Fibroblast of skin of scalp (primary cell): ENCODE measurements around the gene ARMS2.
A peak's percentile ranks its signal among the peaks of the same experiment; 100 is the strongest.

Source experiments
- DNase-seq: peaks from one replicate; pipeline ENCODE4 v3.0.0-alpha.2; 2013

The ARMS2 gene

DNA sequence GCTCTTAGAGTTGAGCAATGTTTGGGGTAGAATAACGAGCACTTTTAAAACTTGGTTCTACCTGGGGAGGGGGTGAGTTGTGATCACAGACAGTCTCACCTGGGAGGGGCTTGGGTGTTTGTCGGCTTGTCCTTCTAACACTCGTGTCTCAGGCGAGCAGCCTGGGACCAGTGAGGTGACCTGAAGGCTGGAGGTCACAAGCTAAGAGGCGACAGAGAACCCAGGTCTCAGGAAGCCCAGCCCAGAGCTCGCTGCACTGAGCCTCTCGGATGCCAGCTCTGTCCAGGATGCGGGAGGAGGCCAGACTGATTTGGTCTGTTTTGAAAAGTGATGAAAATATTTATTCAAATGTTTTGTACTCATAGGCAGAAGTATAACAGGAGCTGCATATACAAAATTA lies 18.7 kb downstream of the ARMS2 start:
- DNase-seq, result no peak

DNA sequence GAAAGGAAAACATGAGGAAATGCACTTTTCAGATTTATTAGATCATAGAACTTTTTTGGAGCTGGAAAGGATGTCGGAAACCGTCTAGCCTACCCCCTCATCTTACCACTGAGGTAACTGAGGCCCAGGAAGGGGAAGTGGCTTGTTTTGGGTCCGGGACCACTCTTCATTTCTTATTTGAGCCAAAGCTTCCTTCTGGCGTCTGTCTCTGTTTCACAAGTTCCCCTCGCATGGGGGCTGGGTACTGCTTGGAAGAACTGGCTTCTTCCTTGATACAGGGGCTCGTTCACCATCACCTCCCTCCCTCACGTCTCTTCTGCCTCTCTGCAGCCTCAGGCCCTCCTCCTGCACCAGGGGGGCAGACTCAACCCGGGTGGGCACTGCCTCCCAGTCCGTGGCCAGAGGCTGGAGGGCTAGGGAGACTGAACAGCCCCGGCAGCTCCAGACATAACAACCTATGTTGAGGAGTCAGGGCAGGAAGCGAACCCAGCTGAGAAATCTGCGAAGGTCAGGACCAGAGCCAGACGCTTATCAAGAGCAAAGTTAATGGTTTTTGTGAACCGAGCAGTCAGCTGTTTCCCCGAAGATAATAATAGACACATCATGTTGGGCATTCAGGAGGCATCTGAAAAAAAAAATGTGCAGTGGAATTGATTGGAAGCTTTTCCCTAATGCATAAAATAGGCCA lies 19.8 kb downstream of the ARMS2 start:
- DNase-seq, result no peak

DNA sequence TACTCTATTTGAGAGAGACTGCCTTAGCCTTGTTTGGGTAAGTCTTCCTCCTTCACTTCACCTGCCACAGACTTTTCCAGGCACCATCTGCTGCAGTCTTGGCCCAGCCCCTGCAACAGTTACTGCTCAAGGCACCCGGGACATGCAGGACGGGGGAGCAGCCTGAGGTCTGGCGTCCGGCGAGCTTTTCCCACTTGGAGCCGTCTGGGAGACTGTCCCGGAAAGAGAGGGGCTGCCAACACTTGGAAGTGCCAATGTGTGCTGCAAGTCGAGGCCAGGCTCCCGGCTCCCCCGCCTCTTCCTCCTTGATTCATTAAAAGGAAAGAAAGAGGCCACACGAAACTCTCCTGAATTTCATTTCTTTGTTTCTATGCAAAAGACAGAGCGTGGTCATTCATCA lies 20.6 kb downstream of the ARMS2 start:
- no peak for DNase-seq

DNA sequence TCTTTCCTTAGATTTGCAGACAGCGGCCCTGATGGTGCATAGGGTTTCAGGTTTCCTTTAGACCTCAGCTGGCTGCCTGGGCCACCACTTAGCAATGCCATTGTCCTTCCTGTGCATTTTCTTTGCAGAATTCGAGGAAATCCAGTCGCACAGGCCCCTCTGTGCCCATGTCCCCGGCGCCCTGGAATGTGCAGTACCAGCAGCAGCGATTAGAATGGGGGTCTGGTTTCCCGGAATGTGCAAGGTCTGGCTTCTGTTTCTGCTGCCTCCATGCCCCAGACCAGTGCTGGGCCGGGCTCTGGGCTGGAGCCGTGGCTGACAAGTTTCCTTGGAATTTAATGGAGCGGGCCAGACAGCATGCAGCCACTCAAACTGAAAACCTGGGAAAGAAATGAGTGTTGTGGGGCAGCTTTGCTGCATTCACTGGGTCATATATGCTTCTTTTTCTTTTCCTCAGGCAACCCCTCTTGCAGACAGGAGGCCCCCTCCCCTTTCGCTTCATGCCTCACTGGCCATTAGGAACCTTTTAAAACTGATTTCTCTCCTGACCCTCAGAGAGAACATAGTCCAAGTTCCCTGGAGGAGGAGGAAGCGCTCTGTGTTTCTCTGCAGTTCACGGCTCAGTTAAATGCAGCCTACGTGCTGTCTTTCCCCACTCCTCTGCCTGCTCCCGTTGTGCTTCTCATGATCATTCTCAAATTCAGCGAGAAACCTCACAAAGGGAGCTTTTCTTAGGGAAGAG lies 21.3 kb downstream of the ARMS2 start:
- DNase-seq, result peak; percentile 44

GRCh38 chr10:122476333-122476695 lies 21.9 kb downstream of the ARMS2 start:
- DNase-seq, result no peak

GRCh38 chr10:122477436-122477835 lies 23.0 kb downstream of the ARMS2 start:
- no peak for DNase-seq

GRCh38 chr10:122478971-122479370 lies 24.5 kb downstream of the ARMS2 start:
- no peak for DNase-seq

DNA sequence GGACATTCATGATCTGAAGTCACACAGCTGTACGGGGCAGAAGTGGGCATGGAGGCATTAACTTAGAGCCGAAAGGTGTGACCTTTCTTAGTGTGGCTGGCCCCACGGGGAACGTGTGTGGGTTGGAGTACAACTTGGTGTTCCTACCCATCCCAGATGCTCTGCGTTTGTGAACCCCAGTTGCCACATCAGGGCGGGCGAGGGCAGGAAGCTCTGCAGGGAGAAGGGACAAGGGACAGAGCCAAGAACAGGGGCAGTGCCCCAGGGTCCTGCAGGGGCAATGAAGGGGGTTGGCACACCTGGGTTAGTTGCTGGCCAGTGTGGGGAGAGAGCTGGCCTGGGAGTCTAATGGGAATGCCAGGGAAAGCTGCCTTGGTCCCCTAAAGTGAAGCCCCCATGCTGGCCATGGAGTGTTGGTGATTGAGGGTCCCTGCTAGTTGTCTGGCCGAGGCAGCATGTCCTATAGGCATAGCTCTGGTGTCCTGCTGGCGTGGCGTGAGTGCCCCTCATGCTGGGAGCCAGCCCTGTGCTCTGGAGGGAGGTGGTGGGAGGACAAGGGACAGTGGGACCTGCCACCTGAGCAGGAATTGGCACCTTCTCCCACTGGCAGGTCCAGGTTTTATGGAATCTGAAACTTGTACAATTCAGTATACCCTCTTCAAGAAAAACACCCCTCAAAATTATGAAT lies 25.8 kb downstream of the ARMS2 start:
- DNase-seq, result no peak

DNA sequence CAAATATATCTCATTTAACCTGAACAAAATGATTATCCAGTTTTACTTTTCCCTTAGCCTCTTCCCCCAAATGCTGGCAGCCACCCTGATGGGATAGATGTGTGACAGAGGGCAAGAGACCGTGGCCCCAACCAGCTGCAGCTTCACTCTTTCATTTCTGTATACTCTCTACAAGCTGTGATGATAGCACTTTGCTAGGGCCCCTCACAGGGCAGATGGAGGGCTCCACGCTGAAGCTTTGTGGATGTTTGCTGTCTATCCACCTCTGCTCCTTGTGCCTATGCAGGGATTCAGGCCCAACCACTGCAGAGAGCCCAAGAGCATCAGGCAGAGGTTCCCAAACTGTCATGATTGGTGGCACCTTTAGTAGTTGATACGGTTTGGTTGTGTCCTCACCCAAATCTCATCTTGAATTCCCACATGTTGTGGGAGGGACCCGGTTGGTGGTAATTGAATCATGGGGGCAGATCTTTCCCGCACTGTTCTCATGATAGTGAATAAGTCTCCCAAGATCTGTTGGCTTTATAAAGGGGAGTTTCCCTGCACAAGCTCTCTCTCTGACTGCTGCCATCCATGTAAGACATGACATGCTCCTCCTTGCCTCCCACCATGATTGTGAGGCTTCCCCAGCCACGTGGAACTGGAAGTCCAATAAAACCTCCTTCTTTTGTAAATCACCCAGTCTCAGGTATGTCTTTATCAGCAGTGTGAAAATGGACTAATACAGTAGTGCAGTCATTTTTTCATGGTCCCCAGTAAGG lies 27.0 kb downstream of the ARMS2 start:
- DNase-seq, result no peak

GRCh38 chr10:122484276-122485060 lies 30.0 kb downstream of the ARMS2 start:
- no peak for DNase-seq

- no peak for DNase-seq
Measured at GRCh38 chr10:122485670-122486069, 31.2 kb downstream of the ARMS2 start.

GRCh38 chr10:122486406-122487080 lies 32.1 kb downstream of the ARMS2 start:
- DNase-seq, result no peak

DNA sequence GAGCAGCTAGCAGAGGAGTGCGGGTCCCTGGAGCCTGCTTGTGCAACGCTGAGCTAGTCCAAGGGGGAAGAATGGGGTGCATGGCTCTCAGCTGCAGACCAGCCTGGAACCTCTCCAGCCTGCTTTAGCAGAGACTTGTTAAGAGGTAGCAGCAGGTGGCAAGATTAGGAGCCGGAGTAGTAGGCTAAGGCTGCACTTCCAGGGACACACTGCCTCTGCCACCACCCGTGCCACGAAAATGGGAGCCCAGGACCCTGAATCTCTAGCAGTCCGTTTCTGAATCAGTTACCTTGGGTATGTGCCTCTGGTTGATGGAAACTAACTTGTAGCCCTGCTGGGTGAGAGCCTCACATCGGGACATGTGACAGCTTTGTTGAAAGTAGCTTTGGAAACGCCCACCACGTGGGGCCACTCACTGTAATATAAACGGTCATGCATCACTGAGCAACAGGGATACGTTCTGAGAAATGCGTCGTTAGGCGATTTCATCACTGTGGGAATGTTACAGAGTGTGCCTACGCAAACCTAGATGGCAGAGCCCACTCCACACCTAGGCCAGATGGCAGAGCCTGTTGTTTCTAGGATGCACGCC lies 32.8 kb downstream of the ARMS2 start:
- DNase-seq, result no peak

- DNase-seq, result peak; percentile 73
Measured at GRCh38 chr10:122490268-122490667, 35.8 kb downstream of the ARMS2 start.

DNA sequence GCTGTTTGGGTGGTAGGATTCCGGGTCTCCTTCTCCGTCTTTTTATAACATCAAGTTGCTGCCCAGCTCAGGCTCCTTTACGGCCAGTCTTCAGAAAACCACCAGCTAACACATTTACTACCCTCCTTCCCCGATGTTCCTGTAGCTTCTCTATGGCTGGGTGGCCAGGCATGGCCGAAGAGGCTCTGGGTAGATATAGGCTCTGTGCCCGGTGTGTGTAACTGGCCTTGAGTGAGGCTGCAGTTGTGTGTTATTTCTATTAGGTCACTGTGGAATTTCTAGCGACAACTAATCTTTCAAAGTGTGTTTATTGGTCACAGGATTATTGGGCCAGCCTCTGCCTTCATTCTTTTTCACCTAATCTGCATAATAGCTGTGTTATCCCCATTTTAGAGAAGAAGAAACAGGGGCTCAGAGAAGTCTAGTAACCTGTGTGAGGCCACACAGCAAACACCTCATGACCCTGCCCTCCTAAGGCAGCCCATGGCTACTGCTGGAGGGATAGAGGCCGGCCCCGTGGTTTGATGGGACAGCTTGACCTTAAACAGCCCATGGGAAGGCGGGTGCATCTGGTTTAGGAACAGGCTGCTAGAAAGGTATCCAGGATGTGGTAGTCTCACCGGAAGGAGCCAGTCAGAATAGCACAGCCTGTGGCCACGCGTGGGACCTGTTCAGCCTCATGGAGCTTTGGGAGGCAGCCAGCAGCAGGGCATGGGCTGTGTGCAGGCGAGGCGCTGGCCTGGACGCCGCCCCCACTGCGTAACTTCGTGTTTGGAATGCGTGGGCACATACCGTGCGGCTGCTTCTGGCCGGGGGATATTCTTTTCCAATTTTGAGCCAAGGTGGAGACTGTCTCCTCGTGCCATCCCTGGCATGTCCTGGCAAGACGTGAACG lies 36.6 kb downstream of the ARMS2 start:
- DNase-seq, result peak; percentile 42

- no peak for DNase-seq
Measured at GRCh38 chr10:122492006-122492405, 37.6 kb downstream of the ARMS2 start.

DNA sequence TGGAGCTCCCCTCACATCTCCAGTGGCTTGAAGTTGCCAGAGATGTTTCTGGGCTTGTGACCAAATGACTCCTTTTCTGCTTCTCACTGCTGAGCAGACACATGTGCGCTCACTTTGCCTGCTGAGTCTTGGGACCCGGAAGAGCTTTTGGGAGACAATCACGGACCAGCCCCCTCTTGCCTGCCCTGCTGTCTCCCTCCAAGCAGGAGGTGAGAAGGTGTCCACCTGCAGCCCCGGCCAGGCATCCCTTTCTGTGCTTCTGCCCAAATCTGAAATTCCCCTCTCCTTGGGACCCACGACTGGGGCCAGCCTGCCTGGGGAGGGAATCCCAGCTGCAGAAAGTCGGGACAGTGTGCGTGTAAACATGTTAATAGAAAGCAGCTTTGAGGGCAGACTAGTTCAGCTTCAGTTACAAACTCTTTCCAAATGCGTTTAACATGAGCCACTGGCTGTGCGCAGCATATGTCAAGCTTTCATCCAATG lies 38.6 kb downstream of the ARMS2 start:
- DNase-seq, result peak; percentile 67

DNA sequence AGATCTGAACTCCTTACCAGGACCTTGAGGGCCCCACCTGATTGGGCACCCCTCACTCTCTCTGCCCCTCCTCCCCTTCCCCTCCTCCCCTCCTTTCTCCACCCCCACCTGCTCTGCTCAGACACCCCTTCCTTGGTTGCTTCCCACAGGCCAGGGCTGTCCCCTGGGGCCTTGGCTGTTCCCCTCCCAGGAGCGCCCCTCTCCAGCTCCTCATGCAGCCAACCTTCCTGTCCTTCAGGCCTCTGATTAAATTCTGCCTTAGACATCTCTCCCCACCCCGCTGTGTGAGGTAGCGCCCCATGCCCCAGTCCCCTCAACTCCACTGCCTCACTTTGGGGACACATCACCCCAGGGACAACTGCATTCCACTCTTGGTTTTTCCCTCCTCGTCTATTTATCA lies 39.3 kb downstream of the ARMS2 start:
- DNase-seq, result no peak

GRCh38 chr10:122494173-122494820 lies 39.8 kb downstream of the ARMS2 start:
- no peak for DNase-seq
